Measurements from ENCODE around the gene MCM3AP. TPM values are rescaled to one million over a fixed set of nuclear protein-coding genes. Genes with fewer than 3 reads are reported as not detected.

The MCM3AP gene
- total and polyA plus RNA-seq, 9 of the 15 experiments (the other 6 are each of a cell fraction or from before 2014, with no cell fraction given): 6.5 to 179 (median 69.6) TPM

GRCh38 chr21:46325073-46325912, 39.9 kb upstream of the MCM3AP start (continued):
- peak; percentile 57 for TF ChIP-seq MYC (IDR thresholded peaks at IDR 0.05; ENCODE audit: low read depth, low read length)
- TF ChIP-seq MYC (CRISPR knock-in tag; IDR thresholded peaks at IDR 0.05; ENCODE audit: borderline replicate concordance, low read depth): no peak
- 0 out of 2 replicates have a peak, but pooled peaks have one; percentile 41 for TF ChIP-seq TRIM28 (IDR thresholded peaks at IDR 0.05)
- peak; percentile 17; the same call in 1 of the 2 replicates for TF ChIP-seq HDGF (IDR thresholded peaks at IDR 0.05)
- peak; percentile 13 for TF ChIP-seq PRPF4 (IDR thresholded peaks at IDR 0.05; ENCODE audit: insufficient read depth, low read depth, low read length, poor library complexity, severe bottlenecking)
- peak; percentile 11 for TF ChIP-seq POLR2B (IDR thresholded peaks at IDR 0.05; ENCODE audit: low read depth, partially characterized antibody)
- TF ChIP-seq CEBPG (CRISPR knock-in tag; IDR thresholded peaks at IDR 0.05): no peak
- TF ChIP-seq CEBPG (tag; conservative IDR thresholded peaks at IDR 0.05 in 1 of 2, IDR thresholded peaks at IDR 0.05 in 1 of 2): no peak
- peak; percentile 73 for TF ChIP-seq VEZF1 (CRISPR knock-in tag; IDR thresholded peaks at IDR 0.05)
- no peak for TF ChIP-seq SRF (CRISPR knock-in tag; IDR thresholded peaks at IDR 0.05)
- TF ChIP-seq NRF1 (conservative IDR thresholded peaks at IDR 0.05 in 1 of 2, IDR thresholded peaks at IDR 0.05 in 1 of 2): peak in 1 of 2 experiments; percentile 37; a peak in 2 of 4 replicates
- TF ChIP-seq PREB (CRISPR knock-in tag; IDR thresholded peaks at IDR 0.05): 0 out of 2 replicates have a peak, but pooled peaks have one; percentile 59
- 0 out of 2 replicates have a peak, but pooled peaks have one; percentile 46 for TF ChIP-seq ARID2 (IDR thresholded peaks at IDR 0.05)
- TF ChIP-seq MITF (IDR thresholded peaks at IDR 0.05): 0 out of 2 replicates have a peak, but pooled peaks have one; percentile 27
- peak; percentile 64 for TF ChIP-seq POLR2G (IDR thresholded peaks at IDR 0.05; ENCODE audit: low read depth, low read length)
- peak; percentile 73 to 88; a peak in 3 of 4 replicates for TF ChIP-seq MAZ (CRISPR knock-in tag; conservative IDR thresholded peaks at IDR 0.05 in 1 of 2, IDR thresholded peaks at IDR 0.05 in 1 of 2)
- TF ChIP-seq NEUROD1 (IDR thresholded peaks at IDR 0.05; ENCODE audit: borderline replicate concordance, low read depth, low read length, partially characterized antibody): peak; percentile 55
- 0 out of 2 replicates have a peak, but pooled peaks have one; percentile 44 for TF ChIP-seq TARDBP (IDR thresholded peaks at IDR 0.05)
- TF ChIP-seq THAP7 (CRISPR knock-in tag; IDR thresholded peaks at IDR 0.05): no peak
- TF ChIP-seq YBX1 (IDR thresholded peaks at IDR 0.05): no peak
- peak; percentile 74 for TF ChIP-seq SMAD4 (CRISPR knock-in tag; conservative IDR thresholded peaks at IDR 0.05)
- peak; percentile 39; the same call in 1 of the 2 replicates for TF ChIP-seq GABPB1 (CRISPR knock-in tag; IDR thresholded peaks at IDR 0.05)

All from K562 (cell line).